ENCODE data around the gene FAAH2.

The FAAH2 gene

GRCh38 chrX:57445076-57445475, 158.6 kb downstream of the FAAH2 start:
- H3K9me3 ChIP-seq (replicated peaks; ENCODE audit: insufficient read depth, low read length) = no peaks in the 10 kb centered on the region
- no peaks in the 10 kb centered on the region for H3K36me3 ChIP-seq (replicated peaks; ENCODE audit: insufficient read depth, low read length)
- H3K4me3 ChIP-seq (ENCODE audit: low read length) = no peak overlapping the region
- H2AFZ ChIP-seq (ENCODE audit: low read length) = no peak overlapping the region
- no peak for DNase-seq
- H3K27ac ChIP-seq (ENCODE audit: low read length) = no peak overlapping the region
- H3K9me2 ChIP-seq (replicated peaks; ENCODE audit: insufficient read depth, low read length) = no peaks in the 10 kb centered on the region
- H3K4me1 ChIP-seq (ENCODE audit: low read length) = no peaks in the 10 kb centered on the region
- TF ChIP-seq EZH2 (optimal IDR thresholded peaks at IDR 0.05; ENCODE audit: low read depth, low read length) (no peak), CTCF (IDR thresholded peaks at IDR 0.05; ENCODE audit: low read length) (no peak), EZH2phosphoT487 (IDR thresholded peaks at IDR 0.05; ENCODE audit: low read length) (no peak)
- no peak overlapping the region for H3K4me2 ChIP-seq (ENCODE audit: low read depth, low read length)
- H3K79me2 ChIP-seq (ENCODE audit: low read length) = no peaks in the 10 kb centered on the region
- no peaks in the 10 kb centered on the region for H4K20me1 ChIP-seq (ENCODE audit: insufficient read depth, low read length)
- no peak overlapping the region for H3K9ac ChIP-seq (ENCODE audit: low read length)
- no peaks in the 10 kb centered on the region for H3F3A ChIP-seq (ENCODE audit: insufficient read depth, low read length)
- no peaks in the 10 kb centered on the region for H3K27me3 ChIP-seq (replicated peaks; ENCODE audit: insufficient read depth, low read length)

- H3K4me1 ChIP-seq (ENCODE audit: low read length) = no peaks in the 10 kb centered on the region
- H3K9ac ChIP-seq (ENCODE audit: low read length) = no peak overlapping the region
- H3F3A ChIP-seq (ENCODE audit: insufficient read depth, low read length) = no peaks in the 10 kb centered on the region
- no peaks in the 10 kb centered on the region for H3K36me3 ChIP-seq (replicated peaks; ENCODE audit: insufficient read depth, low read length)
- H3K9me2 ChIP-seq (replicated peaks; ENCODE audit: insufficient read depth, low read length) = no peaks in the 10 kb centered on the region
- TF ChIP-seq EZH2phosphoT487 (IDR thresholded peaks at IDR 0.05; ENCODE audit: low read length) (no peak), CTCF (IDR thresholded peaks at IDR 0.05; ENCODE audit: low read length) (no peak), EZH2 (optimal IDR thresholded peaks at IDR 0.05; ENCODE audit: low read depth, low read length) (no peak)
- H3K27me3 ChIP-seq (replicated peaks; ENCODE audit: insufficient read depth, low read length) = no peaks in the 10 kb centered on the region
- H4K20me1 ChIP-seq (ENCODE audit: insufficient read depth, low read length) = no peaks in the 10 kb centered on the region
- no peak for DNase-seq
- H3K4me2 ChIP-seq (ENCODE audit: low read depth, low read length) = no peak overlapping the region
- H3K27ac ChIP-seq (ENCODE audit: low read length) = no peak overlapping the region
- H3K79me2 ChIP-seq (ENCODE audit: low read length) = no peaks in the 10 kb centered on the region
- H3K4me3 ChIP-seq (ENCODE audit: low read length) = no peak overlapping the region
- H3K9me3 ChIP-seq (replicated peaks; ENCODE audit: insufficient read depth, low read length) = no peaks in the 10 kb centered on the region
- H2AFZ ChIP-seq (ENCODE audit: low read length) = no peak overlapping the region
These were observed 159.3 kb downstream of the FAAH2 start for GRCh38 chrX:57445832-57446231.

GRCh38 chrX:57447856-57448255, 161.3 kb downstream of the FAAH2 start:
- Histone ChIP-seq H3K4me3 (ENCODE audit: low read length) (no peak overlapping the region), H3K4me2 (ENCODE audit: low read depth, low read length) (no peak overlapping the region), H3K9me3 (replicated peaks; ENCODE audit: insufficient read depth, low read length) (no peaks in the 10 kb centered on the region), H2AFZ (ENCODE audit: low read length) (no peak overlapping the region), H3K9ac (ENCODE audit: low read length) (no peak overlapping the region), H3K27ac (ENCODE audit: low read length) (no peak overlapping the region), H3K4me1 (ENCODE audit: low read length) (no peaks in the 10 kb centered on the region), H4K20me1 (ENCODE audit: insufficient read depth, low read length) (no peaks in the 10 kb centered on the region), H3F3A (ENCODE audit: insufficient read depth, low read length) (no peaks in the 10 kb centered on the region), H3K27me3 (replicated peaks; ENCODE audit: insufficient read depth, low read length) (no peaks in the 10 kb centered on the region), H3K79me2 (ENCODE audit: low read length) (no peaks in the 10 kb centered on the region), H3K36me3 (replicated peaks; ENCODE audit: insufficient read depth, low read length) (peaks cover 3% of the 10 kb centered on the region; the same call in 1 of the 2 replicates), H3K9me2 (replicated peaks; ENCODE audit: insufficient read depth, low read length) (no peaks in the 10 kb centered on the region)
- no peak for DNase-seq
- no peak for TF ChIP-seq CTCF (IDR thresholded peaks at IDR 0.05; ENCODE audit: low read length)
- TF ChIP-seq EZH2 (optimal IDR thresholded peaks at IDR 0.05; ENCODE audit: low read depth, low read length) = no peak
- no peak for TF ChIP-seq EZH2phosphoT487 (IDR thresholded peaks at IDR 0.05; ENCODE audit: low read length)

All from MM.1S (cell line).